Lung (tissue), 12 donors: ENCODE measurements around the gene SLC34A1. TPM values are rescaled to one million over a fixed set of nuclear protein-coding genes. Genes with fewer than 3 reads are reported as not detected.
"Not testable (repeated sequence)": the region's sequence is repeated elsewhere in the genome, so short reads cannot be mapped to it uniquely, and the experiment has no call there.

Experiments
- ATAC-seq: fragments of 200-7000 bp; cut with Tn5 transposase; one replicate; pipeline ENCODE4 v1.9.1; 2020; ENCODE audit warnings: moderate number of reproducible peaks; ENCODE audit not compliant: insufficient read depth, low FRiP score
- DNase-seq, 3 donors: peaks; one replicate each; pipeline ENCODE4 v3.0.0-alpha.2; 2013 to 2017
- H3K27ac ChIP-seq, 2 donors: one replicate each; pipeline ENCODE4 v1.5.1; 2013; ENCODE audit warnings: mild to moderate bottlenecking in 2 of 2, moderate library complexity in 2 of 2, control low read depth in 1 of 2, inconsistent platforms in 1 of 2, low read depth in 1 of 2, low read length in 1 of 2
- H3K27me3 ChIP-seq, 3 donors: one replicate each; pipeline ENCODE4 v1.5.1; 2013; ENCODE audit warnings: low read length in 2 of 3; ENCODE audit not compliant: control insufficient read depth in 3 of 3, insufficient read depth in 3 of 3
- H3K36me3 ChIP-seq, 4 donors: one replicate each; pipeline ENCODE4 v1.5.1; 2013; ENCODE audit warnings: low read length in 4 of 4, mild to moderate bottlenecking in 1 of 4, moderate library complexity in 1 of 4; ENCODE audit not compliant: control insufficient read depth in 4 of 4, insufficient read depth in 4 of 4
- H3K4me1 ChIP-seq, 5 donors: one replicate each; pipeline ENCODE4 v1.5.1; 2013; ENCODE audit warnings: low read length in 5 of 5, mild to moderate bottlenecking in 2 of 5, moderate library complexity in 1 of 5; ENCODE audit not compliant: control insufficient read depth in 5 of 5, insufficient read depth in 5 of 5
- H3K4me3 ChIP-seq: one replicate; pipeline ENCODE4 v1.5.1; 2013; ENCODE audit warnings: mild to moderate bottlenecking, control low read depth, moderate library complexity
- H3K9ac ChIP-seq, 2 donors: one replicate each; pipeline ENCODE4 v1.5.1; 2013; ENCODE audit warnings: low read length in 2 of 2, control low read depth in 1 of 2; ENCODE audit not compliant: insufficient read depth in 1 of 2
- H3K9me3 ChIP-seq, 4 donors: one replicate each; pipeline ENCODE4 v1.5.1; 2013; ENCODE audit warnings: low read length in 3 of 4, mild to moderate bottlenecking in 1 of 4, moderate library complexity in 1 of 4; ENCODE audit not compliant: control insufficient read depth in 4 of 4, insufficient read depth in 3 of 4
- CTCF ChIP-seq: IDR thresholded peaks from 2 replicates; pipeline ENCODE4 v1.5.1; 2012; ENCODE audit warnings: mild to moderate bottlenecking; ENCODE audit errors: control extremely low read depth, extremely low read depth
- WGBS, 2 donors: extraction: QIAGEN DNeasy Blood & Tissue Kit; methylation state at CpG; one replicate each; pipeline ENCODE4 v1.1.7; 2013; 5-methylcytosine and 5-hydroxymethylcytosine counted together
- polyA plus RNA-seq, 2 donors: library from polyadenylated mRNA; stranded (reverse); fragments of 200-250 nt; gene quantifications; one replicate each; pipeline ENCODE4 v1.2.1, GENCODE V29; 2013
- total RNA-seq, 2 donors: library from RNA; depleted of rRNA in 1 of 2; stranded (reverse); fragments of >200 nt in 1 of 2; gene quantifications; one replicate each; pipeline ENCODE4 v1.2.1, GENCODE V29; 2014 to 2021
- donor health status: control.
- donor health status: control.
- donor health status: Bipolar disorder and iron deficiency.
- donor health status: healthy.
- donor health status: DM: yes; HTN: yes; CAD: no.

SLC34A1 gene
- total and polyA plus RNA-seq, 4 donors: 0.02 TPM; not detected in 3

DNA sequence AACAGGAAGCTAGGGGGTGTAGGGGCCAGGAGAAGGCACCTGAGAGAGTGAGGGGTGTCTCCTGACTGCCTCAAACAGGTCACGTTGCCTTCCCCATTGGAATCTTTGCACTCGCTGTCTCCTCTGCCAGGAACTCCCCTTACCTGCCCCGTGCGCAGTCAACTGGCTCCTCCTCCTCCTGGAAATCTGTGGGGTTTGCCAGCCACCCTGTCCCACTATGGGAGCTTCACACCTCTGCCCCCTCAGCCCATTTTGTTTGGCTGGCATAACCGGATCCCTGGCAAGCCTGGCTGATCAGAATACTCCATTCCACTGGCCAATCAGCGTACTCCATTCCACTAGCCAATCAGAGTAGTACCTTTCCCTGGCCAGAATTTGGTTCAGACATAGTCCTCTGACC is 10.4 kb upstream of the SLC34A1 start:
- no peaks in the 10 kb centered on the region for H3K27me3 ChIP-seq
- H3K36me3 ChIP-seq: peaks cover 0 to 4% (median 0%) of the 10 kb centered on the region in 4 donors
- peaks cover 0 to 11% (median 0%) of the 10 kb centered on the region in 5 donors for H3K4me1 ChIP-seq
- no peak overlapping the region for H3K4me3 ChIP-seq
- TF ChIP-seq CTCF: no peak
- ATAC-seq (no peak), DNase-seq (no peak)
- H3K27ac ChIP-seq: no peak overlapping the region
- 70 to 79% methylated on average over 6 of the region's 6 CpGs for WGBS, 2 donors
- no peaks in the 10 kb centered on the region for H3K9me3 ChIP-seq
- H3K9ac ChIP-seq: no peak overlapping the region

GRCh38 chr5:177374211-177374610 is 10.0 kb upstream of the SLC34A1 start:
- H3K9ac ChIP-seq: no peak overlapping the region
- 85 to 88% methylated on average over 5 of the region's 5 CpGs for WGBS, 2 donors
- H3K9me3 ChIP-seq: no peaks in the 10 kb centered on the region
- H3K4me1 ChIP-seq: peaks cover 0 to 11% (median 0%) of the 10 kb centered on the region in 5 donors
- DNase-seq (no peak), ATAC-seq (no peak)
- no peak overlapping the region for H3K4me3 ChIP-seq
- no peak for TF ChIP-seq CTCF
- H3K36me3 ChIP-seq: peaks cover 0 to 4% (median 0%) of the 10 kb centered on the region in 4 donors
- H3K27me3 ChIP-seq: no peaks in the 10 kb centered on the region
- no peak overlapping the region for H3K27ac ChIP-seq

DNA sequence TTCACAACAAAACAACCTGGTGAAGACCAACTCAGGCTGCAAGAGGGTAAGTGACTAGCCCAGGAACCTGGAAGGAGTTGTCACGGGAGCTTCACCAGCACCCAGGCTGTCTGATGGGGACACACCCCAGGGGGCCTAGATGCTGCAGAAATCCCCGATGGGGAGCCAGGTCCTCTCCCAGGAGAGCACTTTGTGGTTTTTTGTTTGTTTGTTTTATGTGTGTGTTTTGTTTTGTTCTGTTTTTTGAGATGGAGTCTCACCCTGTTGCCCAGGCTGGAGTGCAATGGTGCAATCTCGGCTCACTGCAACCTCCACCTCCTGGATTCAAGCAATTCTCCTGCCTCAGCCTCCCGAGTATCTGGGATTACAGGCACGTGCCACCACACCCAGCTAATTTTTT is 8.7 kb upstream of the SLC34A1 start:
- H3K9ac ChIP-seq, H3K36me3 ChIP-seq, H3K27ac ChIP-seq, H3K9me3 ChIP-seq, ATAC-seq, DNase-seq, H3K27me3 ChIP-seq, H3K4me3 ChIP-seq: not testable (repeated sequence)
- 79 to 85% methylated on average over 5 of the region's 5 CpGs for WGBS, 2 donors
- H3K4me1 ChIP-seq: peaks cover 0 to 11% (median 0%) of the 10 kb centered on the region in 5 donors

- no peak overlapping the region for H3K4me3 ChIP-seq
- no peak overlapping the region for H3K27ac ChIP-seq
- no peaks in the 10 kb centered on the region for H3K9me3 ChIP-seq
- H3K4me1 ChIP-seq: peaks cover 0 to 11% (median 0%) of the 10 kb centered on the region in 5 donors
- WGBS, 2 donors: 88 to 93% methylated on average over 11 of the region's 11 CpGs
- ATAC-seq (no peak), DNase-seq (no peak)
- H3K36me3 ChIP-seq: peaks cover 0 to 4% (median 0%) of the 10 kb centered on the region in 4 donors
- H3K9ac ChIP-seq: no peak overlapping the region
- TF ChIP-seq CTCF: no peak
- H3K27me3 ChIP-seq: no peaks in the 10 kb centered on the region
These were observed 8.1 kb upstream of the SLC34A1 start for GRCh38 chr5:177376107-177376506.
